HCT116 (cell line): Measurements from ENCODE around the gene GJB6. TPM values are rescaled to one million over a fixed set of nuclear protein-coding genes. Genes with fewer than 3 reads are reported as not detected.

ENCODE experiments used
- ATAC-seq: fragments of 200-7000 bp; cut with Tn5 transposase; 2 replicates; pipeline ENCODE4 v1.9.1; 2020; ENCODE audit warnings: mild to moderate bottlenecking, moderate library complexity
- BruUV-seq: library from RNA; stranded (reverse); fragments of 400-500 nt; replicated peaks from 2 replicates; lab custom pipeline; 2021; lab: Mats Ljungman, UMichigan
- CTCF ChIA-PET: fragments of 300-600 bp; sonication (Branson Sonifier 250); formaldehyde crosslinking; loops from one replicate; lab custom pipeline; 2021; ENCODE audit warnings: antibody characterized with exemption; lab: Charles Lee
- POLR2A ChIA-PET: fragments of 300-600, 350-600 bp; sonication (Branson Sonifier 250); formaldehyde crosslinking; loops from one replicate; lab custom pipeline; 2021; ENCODE audit warnings: antibody characterized with exemption; lab: Charles Lee
- RAD21 ChIA-PET, 2 experiments: fragments of 300-600 bp; sonication (Branson Sonifier 250); formaldehyde crosslinking; loops; one replicate each; lab custom pipeline; 2023; ENCODE audit warnings: low total read pairs in 2 of 2; ENCODE audit not compliant: uncharacterized antibody in 2 of 2, unreplicated experiment in 2 of 2, low non-redundant PET in 1 of 2; lab: Charles Lee
- DNase-seq: peaks from one replicate; pipeline ENCODE4 v3.0.0-alpha.2; 2010; ENCODE audit warnings: low read depth, low spot score
- H2AFZ ChIP-seq: fragments of 200-600 bp; shearing (Covaris generic), sonication (generic); 2 replicates; pipeline ENCODE4 v1.6.1; 2017; ENCODE audit warnings: low read depth, mixed run types, mixed read lengths, antibody characterized with exemption, low read length; ENCODE audit not compliant: poor library complexity, severe bottlenecking
- H3K27ac ChIP-seq: 2 replicates; pipeline ENCODE4 v1.5.1; 2012; ENCODE audit warnings: low read depth, low read length
- H3K27me3 ChIP-seq: fragments of 200-600 bp; sonication (generic); 2 replicates; pipeline ENCODE4 v1.6.1; 2016; ENCODE audit warnings: mixed run types, low read length, mixed read lengths; ENCODE audit not compliant: insufficient read depth
- H3K36me3 ChIP-seq, 2 experiments: fragments of 200-500 bp in 1 of 2; fragments of 200-600 bp in 1 of 2; sonication (Bioruptor generic) in 1 of 2; sonication (generic) in 1 of 2; 2 replicates each; pipeline versions ENCODE4 v1.5.1 to v1.6.1; 2014 to 2016; ENCODE audit warnings: low read length in 2 of 2, inconsistent platforms in 1 of 2, mixed read lengths in 1 of 2, mixed run types in 1 of 2; ENCODE audit not compliant: insufficient read depth in 2 of 2, control insufficient read depth in 1 of 2
- H3K4me1 ChIP-seq, 2 experiments: fragments of 200-600 bp in 1 of 2; sonication (generic) in 1 of 2; 2 replicates each; pipeline versions ENCODE4 v1.5.1 to v1.6.1; 2012 to 2017; ENCODE audit warnings: low read length in 2 of 2, inconsistent platforms in 1 of 2, mild to moderate bottlenecking in 1 of 2, mixed read lengths in 1 of 2, mixed run types in 1 of 2, moderate library complexity in 1 of 2; ENCODE audit not compliant: insufficient read depth in 2 of 2, control insufficient read depth in 1 of 2
- H3K4me2 ChIP-seq: fragments of 200-600 bp; sonication (generic); 2 replicates; pipeline ENCODE4 v1.6.1; 2017; ENCODE audit warnings: mixed run types, low read length, mixed read lengths
- H3K4me3 ChIP-seq, 2 experiments: fragments of 200-600 bp in 1 of 2; sonication (generic) in 1 of 2; replicated peaks in 1 of 2; 2 replicates each; pipeline ENCODE4 v1.5.1; 2011 to 2016; ENCODE audit warnings: low read length in 2 of 2, control low read depth in 1 of 2, low read depth in 1 of 2, mild to moderate bottlenecking in 1 of 2, mixed read lengths in 1 of 2, mixed run types in 1 of 2
- H3K79me2 ChIP-seq: fragments of 200-600 bp; sonication (generic); 2 replicates; pipeline ENCODE4 v1.6.1; 2017; ENCODE audit warnings: mild to moderate bottlenecking, mixed run types, low read length, moderate library complexity, mixed read lengths; ENCODE audit not compliant: insufficient read depth
- H3K9ac ChIP-seq: fragments of 200-600 bp; sonication (generic); 2 replicates; pipeline ENCODE4 v1.6.1; 2016; ENCODE audit warnings: low read length, mixed read lengths
- H3K9me2 ChIP-seq: fragments of 200-600 bp; sonication (generic), shearing (Covaris generic); 2 replicates; pipeline ENCODE4 v1.6.1; 2017; ENCODE audit warnings: mixed run types, mild to moderate bottlenecking, moderate library complexity; ENCODE audit not compliant: insufficient read depth
- H3K9me3 ChIP-seq, 2 experiments: fragments of 200-500 bp in 1 of 2; fragments of 200-600 bp in 1 of 2; sonication (Bioruptor generic) in 1 of 2; sonication (generic) in 1 of 2; 2 replicates each; pipeline ENCODE4 v1.6.1; 2014 to 2017; ENCODE audit warnings: low read length in 2 of 2, mixed read lengths in 2 of 2, inconsistent platforms in 1 of 2, low read depth in 1 of 2, mild to moderate bottlenecking in 1 of 2, mixed run types in 1 of 2, moderate library complexity in 1 of 2; ENCODE audit not compliant: control insufficient read depth in 1 of 2, insufficient read depth in 1 of 2
- H4K20me1 ChIP-seq: fragments of 200-600 bp; sonication (generic), shearing (Covaris generic); 2 replicates; pipeline ENCODE4 v1.6.1; 2017; ENCODE audit warnings: mixed run types, mild to moderate bottlenecking, moderate library complexity; ENCODE audit not compliant: insufficient read depth
- EGR1 ChIP-seq: IDR thresholded peaks from 2 replicates; pipeline ENCODE4 v1.6.1; 2012; ENCODE audit warnings: low read depth
- SRF ChIP-seq: IDR thresholded peaks from 2 replicates; pipeline ENCODE4 v1.6.1; 2012; ENCODE audit warnings: low read depth
- ZFX ChIP-seq: fragments of 450-650 bp; IDR thresholded peaks from 2 replicates; pipeline ENCODE4 v1.6.1; 2017
- ZNF274 ChIP-seq: fragments of 200-500 bp; sonication (Bioruptor generic); IDR thresholded peaks from 2 replicates; pipeline ENCODE4 v1.6.1; 2014; ENCODE audit warnings: mild to moderate bottlenecking, low read depth, low read length, inconsistent platforms
- intact Hi-C: fragments of 100-400 bp; cut with micrococcal nuclease; formaldehyde crosslinking; loops from 2 replicates; pipeline ENCODE4 v1.10.0; 2022
- total RNA-seq: library from RNA; stranded (reverse); gene quantifications from one replicate; pipeline ENCODE4 v1.2.1, GENCODE V29; 2021; ENCODE audit not compliant: unreplicated experiment
- TF ChIP-seq, protein P1 (sequence below): IDR thresholded peaks from 2 replicates; pipeline ENCODE4 v1.6.1; 2012
- TF ChIP-seq, protein P2 (sequence below): IDR thresholded peaks from 2 replicates; pipeline ENCODE4 v1.6.1; 2012

GJB6 gene
- total RNA-seq, 1 experiment from 2014 or later = not detected

GRCh38 chr13:20258963-20259288, 26.8 kb upstream of the GJB6 start:
- Histone ChIP-seq H4K20me1 (no peaks in the 10 kb centered on the region), H3K9me3 (no peaks in the 10 kb centered on the region), H3K27ac (no peak overlapping the region), H3K9me2 (no peaks in the 10 kb centered on the region), H3K4me2 (no peak overlapping the region), H3K4me1 (no peaks in the 10 kb centered on the region), H3K27me3 (no peaks in the 10 kb centered on the region), H3K36me3 (no peaks in the 10 kb centered on the region), H3K4me3 (no peak overlapping the region), H3K79me2 (no peaks in the 10 kb centered on the region), H2AFZ (no peak overlapping the region), H3K9ac (no peak overlapping the region)
- intact Hi-C loops = no loop called here
- DNase-seq = no peak
- no peak for ATAC-seq
- ChIA-PET CTCF (no interaction called here), POLR2A (no interaction called here), RAD21 (no interaction called here)
- BruUV-seq = no TSS peak
- no peak for TF ChIP-seq ZNF274

DNA sequence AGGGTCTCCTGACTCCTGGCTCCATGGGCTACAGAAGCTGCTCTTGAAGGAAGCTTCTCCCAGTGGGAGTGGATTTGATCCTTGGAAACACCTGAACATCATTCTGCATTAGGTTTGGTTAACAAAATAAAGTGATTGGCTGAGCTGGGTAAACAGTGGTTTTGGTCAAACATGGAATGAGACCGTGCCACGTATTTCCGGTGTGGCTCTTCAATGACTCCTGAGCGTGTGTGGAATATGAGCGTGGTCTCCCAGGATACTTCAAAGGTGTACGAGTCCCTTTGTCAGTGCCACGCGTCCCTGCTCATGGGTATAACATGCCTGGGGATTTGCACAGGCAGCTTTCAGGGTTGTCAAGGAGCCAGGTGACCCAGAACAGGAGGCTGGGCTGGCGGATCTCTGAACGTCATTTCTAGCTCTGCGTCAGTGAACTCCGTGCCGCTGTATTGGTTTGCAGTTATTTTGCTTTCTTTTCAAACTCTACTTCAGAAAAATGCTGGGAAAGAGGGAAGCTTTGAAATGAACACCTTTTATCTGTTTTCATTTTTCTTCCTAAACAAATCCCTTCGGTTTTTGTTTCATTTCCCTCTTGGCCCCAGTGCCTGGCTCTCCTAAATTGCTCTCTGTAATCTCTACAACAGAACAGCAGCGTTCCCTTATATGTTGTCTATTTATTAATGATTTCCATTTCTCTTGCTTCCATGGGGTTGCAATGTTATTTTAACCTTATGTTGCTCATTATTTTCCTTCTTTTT, 26.3 kb upstream of the GJB6 start:
- no peak overlapping the region for H3K4me2 ChIP-seq
- no peaks in the 10 kb centered on the region for H3K9me3 ChIP-seq
- no peak overlapping the region for H3K27ac ChIP-seq
- no peak overlapping the region for H3K9ac ChIP-seq
- ChIA-PET POLR2A (no interaction called here), CTCF (no interaction called here)
- no peaks in the 10 kb centered on the region for H3K9me2 ChIP-seq
- H3K27me3 ChIP-seq = no peaks in the 10 kb centered on the region
- intact Hi-C loops = no loop called here
- no peaks in the 10 kb centered on the region for H3K79me2 ChIP-seq
- no peaks in the 10 kb centered on the region for H4K20me1 ChIP-seq
- TF ChIP-seq, protein P1, sequence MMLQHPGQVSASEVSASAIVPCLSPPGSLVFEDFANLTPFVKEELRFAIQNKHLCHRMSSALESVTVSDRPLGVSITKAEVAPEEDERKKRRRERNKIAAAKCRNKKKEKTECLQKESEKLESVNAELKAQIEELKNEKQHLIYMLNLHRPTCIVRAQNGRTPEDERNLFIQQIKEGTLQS = no peak
- TF ChIP-seq ZFX (no peak), SRF (no peak), EGR1 (no peak)
- TF ChIP-seq, protein P2, sequence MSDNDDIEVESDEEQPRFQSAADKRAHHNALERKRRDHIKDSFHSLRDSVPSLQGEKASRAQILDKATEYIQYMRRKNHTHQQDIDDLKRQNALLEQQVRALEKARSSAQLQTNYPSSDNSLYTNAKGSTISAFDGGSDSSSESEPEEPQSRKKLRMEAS = no peak
- TF ChIP-seq, all 23 proteins: peak for 0
- H2AFZ ChIP-seq = no peak overlapping the region
- BruUV-seq = no TSS peak
- RAD21 ChIA-PET = no interaction called here
- no peaks in the 10 kb centered on the region for H3K4me1 ChIP-seq
- no peaks in the 10 kb centered on the region for H3K36me3 ChIP-seq
- no peak for DNase-seq
- H3K4me3 ChIP-seq = no peak overlapping the region
- ATAC-seq = no peak
